Keratinocyte (primary cell): ENCODE data around the gene RPL13A. TPM values are rescaled to one million over a fixed set of nuclear protein-coding genes. Genes with fewer than 3 reads are reported as not detected.

Experiments
- DNase-seq: peaks from one replicate; pipeline ENCODE4 v3.0.0-alpha.2; 2011; ENCODE audit warnings: low read depth, missing footprints, low spot score
- FAIRE-seq: peaks from 2 replicates; lab custom pipeline; 2011; peaks lifted over from hg19 to GRCh38; lab: Jason Lieb, UNC
- H2AFZ ChIP-seq: 2 replicates; pipeline ENCODE4 v1.6.0; 2012; ENCODE audit warnings: low read length, control low read depth, inconsistent platforms; ENCODE audit not compliant: control insufficient read depth
- H3K27ac ChIP-seq: 2 replicates; pipeline ENCODE4 v1.5.1; 2011; ENCODE audit warnings: low read length; ENCODE audit not compliant: control insufficient read depth, insufficient read depth
- H3K27me3 ChIP-seq: 3 replicates; pipeline ENCODE4 v1.6.0; 2011; ENCODE audit warnings: low read length; ENCODE audit not compliant: control insufficient read depth, insufficient read depth; ENCODE audit errors: extremely low read depth
- H3K36me3 ChIP-seq, 2 experiments: 2 replicates in 1 of 2; 3 replicates in 1 of 2; pipeline ENCODE4 v1.5.1; 2011; ENCODE audit warnings: low read length in 2 of 2, mild to moderate bottlenecking in 1 of 2; ENCODE audit not compliant: control insufficient read depth in 2 of 2, insufficient read depth in 2 of 2; ENCODE audit errors: extremely low read depth in 1 of 2
- H3K4me1 ChIP-seq: 3 replicates; pipeline ENCODE4 v1.5.1; 2011; ENCODE audit warnings: low read length; ENCODE audit not compliant: control insufficient read depth, insufficient read depth; ENCODE audit errors: extremely low read depth
- H3K4me2 ChIP-seq: 3 replicates; pipeline ENCODE4 v1.6.0; 2011; ENCODE audit warnings: low read depth, low read length; ENCODE audit not compliant: control insufficient read depth, insufficient read depth; ENCODE audit errors: extremely low read depth
- H3K4me3 ChIP-seq, 3 experiments: fragments of 200-600 bp in 1 of 3; sonication (generic) in 1 of 3; 2 replicates in 2 of 3; 3 replicates in 1 of 3; pipeline ENCODE4 v1.5.1; 2011 to 2016; ENCODE audit warnings: low read length in 3 of 3, mild to moderate bottlenecking in 3 of 3, control low read depth in 2 of 3, inconsistent platforms in 1 of 3, low read depth in 1 of 3, mixed read lengths in 1 of 3, mixed run types in 1 of 3, moderate library complexity in 1 of 3; ENCODE audit not compliant: control insufficient read depth in 2 of 3, insufficient read depth in 2 of 3; ENCODE audit errors: extremely low read depth in 1 of 3
- H3K79me2 ChIP-seq: 2 replicates; pipeline ENCODE4 v1.6.0; 2012; ENCODE audit warnings: low read length; ENCODE audit not compliant: control insufficient read depth, insufficient read depth
- H3K9ac ChIP-seq: 3 replicates; pipeline ENCODE4 v1.6.0; 2011; ENCODE audit warnings: low read length; ENCODE audit not compliant: control insufficient read depth, insufficient read depth; ENCODE audit errors: extremely low read depth
- H3K9me1 ChIP-seq: 3 replicates; pipeline ENCODE4 v1.6.0; 2011; ENCODE audit warnings: low read length; ENCODE audit not compliant: control insufficient read depth, insufficient read depth; ENCODE audit errors: extremely low read depth
- H3K9me3 ChIP-seq: 2 replicates; pipeline ENCODE4 v1.5.1; 2012; ENCODE audit warnings: low read depth, low read length; ENCODE audit not compliant: control insufficient read depth
- H4K20me1 ChIP-seq: 3 replicates; pipeline ENCODE4 v1.6.0; 2011; ENCODE audit warnings: low read length; ENCODE audit not compliant: control insufficient read depth, insufficient read depth; ENCODE audit errors: extremely low read depth
- EZH2 ChIP-seq: IDR thresholded peaks from one replicate; pipeline ENCODE4 v1.6.1; 2012; ENCODE audit warnings: inconsistent platforms, mild to moderate bottlenecking, low read length, moderate library complexity
- dilution Hi-C: fragments of 300-500 bp; cut with MboI; formaldehyde crosslinking; loops from one replicate; pipeline ENCODE4 v1.7.0; 2020; ENCODE audit warnings: low sequenced_read_pairs; ENCODE audit not compliant: extremely low pct_ligation_motif_present
- polyA plus RNA-seq, 5 experiments: library from polyadenylated mRNA; depleted of rRNA in 3 of 5; stranded (reverse) in 3 of 5; stranded (forward) in 1 of 5; unstranded in 1 of 5; fragments of >200 nt; gene quantifications; 1 replicate in 1 of 5; 2 replicates in 3 of 5; 3 replicates in 1 of 5; pipeline versions ENCODE4 v1.2.1 to v1.2.3, GENCODE V29; 2011 to 2012; ENCODE audit warnings: missing spikeins in 2 of 5, low read depth in 1 of 5, low replicate concordance in 1 of 5
- TF ChIP-seq, protein P1 (sequence below), 3 experiments: IDR thresholded peaks in 1 of 3; conservative IDR thresholded peaks in 1 of 3; optimal IDR thresholded peaks in 1 of 3; 2 replicates in 2 of 3; 3 replicates in 1 of 3; pipeline versions ENCODE3 to v1.5.1; 2011; ENCODE audit warnings: low read length in 3 of 3, mild to moderate bottlenecking in 3 of 3, moderate library complexity in 2 of 3, control low read depth in 1 of 3, inconsistent platforms in 1 of 3; ENCODE audit not compliant: insufficient read depth in 2 of 3; ENCODE audit errors: extremely low read depth in 1 of 3

RPL13A gene
- polyA plus RNA-seq, 1 donor (not counting 4 experiments of a cell fraction or from before 2014, with no cell fraction given), result 3,383 TPM

DNA sequence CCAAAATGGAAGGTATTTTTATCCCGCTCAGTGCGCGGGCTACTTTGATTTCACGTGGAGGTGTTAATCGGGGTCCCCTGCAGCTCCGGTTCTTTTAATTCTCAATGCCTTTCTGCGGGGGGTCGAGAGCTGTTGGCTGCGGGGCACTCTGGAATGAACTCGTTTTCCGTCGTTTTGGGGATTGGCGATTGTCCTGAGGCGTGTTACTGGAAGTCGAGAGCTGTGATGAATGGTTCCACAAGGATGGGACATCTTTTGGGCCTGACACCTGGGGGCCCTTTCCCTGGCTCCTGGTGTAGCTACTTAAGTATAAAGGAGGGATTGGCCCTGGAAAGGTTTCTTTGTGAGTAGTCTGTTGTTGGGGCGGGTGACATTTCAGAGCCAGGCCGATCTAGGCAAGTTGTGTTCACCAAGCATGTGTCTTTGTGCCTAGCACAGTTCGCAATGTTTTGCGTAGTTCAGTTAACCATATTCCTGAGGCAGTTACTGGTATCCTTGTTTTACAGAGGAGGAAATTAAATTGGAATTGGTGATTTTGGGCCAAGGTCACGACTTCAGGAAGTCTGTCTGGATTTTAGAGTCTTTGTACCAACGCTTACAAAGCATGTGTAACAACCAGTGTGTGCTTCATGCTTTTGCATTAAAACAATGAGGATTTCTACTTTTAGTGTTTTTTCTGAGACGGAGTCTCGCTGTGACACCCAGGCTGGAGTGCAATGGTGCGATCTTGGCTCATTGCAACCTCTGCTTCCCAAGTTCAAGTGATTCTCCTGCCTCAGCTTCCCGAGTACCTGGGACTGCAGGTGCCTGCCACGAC is 846 bp downstream of the RPL13A start:
- DNase-seq (no peak), FAIRE-seq (no peak)
- H3K36me3 ChIP-seq, result peaks cover 26 to 48% of the 10 kb centered on the region in 2 experiments
- peak overlapping the region; percentile 99 for H3K27ac ChIP-seq
- peaks cover 9% of the 10 kb centered on the region for H3K4me1 ChIP-seq
- H4K20me1 ChIP-seq, result peaks cover 25% of the 10 kb centered on the region
- TF ChIP-seq, protein P1, sequence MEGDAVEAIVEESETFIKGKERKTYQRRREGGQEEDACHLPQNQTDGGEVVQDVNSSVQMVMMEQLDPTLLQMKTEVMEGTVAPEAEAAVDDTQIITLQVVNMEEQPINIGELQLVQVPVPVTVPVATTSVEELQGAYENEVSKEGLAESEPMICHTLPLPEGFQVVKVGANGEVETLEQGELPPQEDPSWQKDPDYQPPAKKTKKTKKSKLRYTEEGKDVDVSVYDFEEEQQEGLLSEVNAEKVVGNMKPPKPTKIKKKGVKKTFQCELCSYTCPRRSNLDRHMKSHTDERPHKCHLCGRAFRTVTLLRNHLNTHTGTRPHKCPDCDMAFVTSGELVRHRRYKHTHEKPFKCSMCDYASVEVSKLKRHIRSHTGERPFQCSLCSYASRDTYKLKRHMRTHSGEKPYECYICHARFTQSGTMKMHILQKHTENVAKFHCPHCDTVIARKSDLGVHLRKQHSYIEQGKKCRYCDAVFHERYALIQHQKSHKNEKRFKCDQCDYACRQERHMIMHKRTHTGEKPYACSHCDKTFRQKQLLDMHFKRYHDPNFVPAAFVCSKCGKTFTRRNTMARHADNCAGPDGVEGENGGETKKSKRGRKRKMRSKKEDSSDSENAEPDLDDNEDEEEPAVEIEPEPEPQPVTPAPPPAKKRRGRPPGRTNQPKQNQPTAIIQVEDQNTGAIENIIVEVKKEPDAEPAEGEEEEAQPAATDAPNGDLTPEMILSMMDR (optimal IDR thresholded peaks at IDR 0.05 in 1 of 3, IDR thresholded peaks at IDR 0.05 in 1 of 3, conservative IDR thresholded peaks at IDR 0.05 in 1 of 3; ENCODE audit: extremely low read depth in 1 of 3, insufficient read depth in 2 of 3, low read length in 3 of 3), result no peak
- TF ChIP-seq EZH2, result no peak
- H3K79me2 ChIP-seq, result peaks cover 37% of the 10 kb centered on the region
- H3K4me3 ChIP-seq, result peak overlapping the region; percentile 90 to 100 (median 95)
- no peaks in the 10 kb centered on the region for H3K27me3 ChIP-seq
- peak overlapping the region; percentile 100 for H3K9ac ChIP-seq
- no peaks in the 10 kb centered on the region for H3K9me3 ChIP-seq
- H2AFZ ChIP-seq, result no peak overlapping the region
- dilution Hi-C loops, result no loop called here
- H3K4me2 ChIP-seq, result peak overlapping the region; percentile 86
- no peaks in the 10 kb centered on the region for H3K9me1 ChIP-seq

DNA sequence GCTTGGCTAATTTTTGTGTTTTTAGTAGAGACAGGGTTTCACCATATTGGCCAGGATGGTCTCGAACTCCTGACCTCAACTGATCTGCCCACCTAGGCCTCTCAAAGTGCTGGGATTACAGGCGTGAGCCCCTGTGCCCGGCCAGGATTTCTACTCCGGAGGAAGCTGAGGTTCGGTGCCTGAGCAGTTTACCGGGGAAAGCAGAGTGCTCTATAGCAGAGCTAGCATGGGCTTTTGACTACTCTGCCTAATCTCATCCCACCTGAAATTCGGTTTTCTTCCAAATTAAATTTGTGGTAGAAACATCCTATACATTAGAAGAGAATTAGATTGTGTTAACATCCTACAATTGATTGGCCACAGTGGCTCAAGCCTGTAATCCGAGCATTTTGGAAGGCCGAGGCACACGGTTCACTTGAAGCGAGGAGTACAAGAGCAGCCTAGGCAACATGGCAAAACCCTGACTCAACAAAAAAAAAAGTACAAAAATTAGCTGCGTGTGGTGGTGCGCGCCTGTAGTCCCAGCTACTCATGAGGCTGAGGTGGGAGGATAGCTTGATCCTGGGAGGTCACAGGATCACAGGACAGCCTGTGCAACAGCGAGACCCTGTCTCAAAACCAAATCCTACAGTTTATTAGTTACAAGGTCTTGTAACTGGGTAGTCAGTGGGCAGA is 1.6 kb downstream of the RPL13A start:
- H3K27ac ChIP-seq, result peak overlapping the region; percentile 99
- H3K79me2 ChIP-seq, result peaks cover 37% of the 10 kb centered on the region
- FAIRE-seq (no peak), DNase-seq (no peak)
- peaks cover 9% of the 10 kb centered on the region for H3K4me1 ChIP-seq
- H3K27me3 ChIP-seq, result no peaks in the 10 kb centered on the region
- no peaks in the 10 kb centered on the region for H3K9me1 ChIP-seq
- no peaks in the 10 kb centered on the region for H3K9me3 ChIP-seq
- TF ChIP-seq, protein P1 (optimal IDR thresholded peaks at IDR 0.05 in 1 of 3, IDR thresholded peaks at IDR 0.05 in 1 of 3, conservative IDR thresholded peaks at IDR 0.05 in 1 of 3; ENCODE audit: extremely low read depth in 1 of 3, insufficient read depth in 2 of 3, low read length in 3 of 3), result no peak
- no peak for TF ChIP-seq EZH2
- peak overlapping the region; percentile 90 to 100 (median 95) for H3K4me3 ChIP-seq
- peaks cover 25% of the 10 kb centered on the region for H4K20me1 ChIP-seq
- H3K4me2 ChIP-seq, result peak overlapping the region; percentile 86
- dilution Hi-C loops, result no loop called here
- peak overlapping the region; percentile 100 for H3K9ac ChIP-seq
- H2AFZ ChIP-seq, result no peak overlapping the region
- peaks cover 26 to 48% of the 10 kb centered on the region in 2 experiments for H3K36me3 ChIP-seq
